Erythroblast (primary cell): ENCODE data around the gene SPATA20.

Experiments
- GATA1 ChIP-seq: IDR thresholded peaks from 2 replicates; pipeline ENCODE4 v1.6.1; 2011; ENCODE audit warnings: low read depth, mild to moderate bottlenecking, control low read depth, low read length, moderate library complexity
- POLR2A ChIP-seq: IDR thresholded peaks from 2 replicates; pipeline ENCODE4 v1.6.1; 2011; ENCODE audit warnings: mild to moderate bottlenecking, low read length

- no peak for TF ChIP-seq POLR2A
- no peak for TF ChIP-seq GATA1
Measured at GRCh38 chr17:50554201-50554600, 7.2 kb downstream of the SPATA20 start.
